Measurements from ENCODE around the gene EFNB2. TPM values are rescaled to one million over a fixed set of nuclear protein-coding genes. Genes with fewer than 3 reads are reported as not detected.

Gene EFNB2
- total RNA-seq, 2 experiments from 2014 or later: 0.11 to 0.20 TPM

DNA sequence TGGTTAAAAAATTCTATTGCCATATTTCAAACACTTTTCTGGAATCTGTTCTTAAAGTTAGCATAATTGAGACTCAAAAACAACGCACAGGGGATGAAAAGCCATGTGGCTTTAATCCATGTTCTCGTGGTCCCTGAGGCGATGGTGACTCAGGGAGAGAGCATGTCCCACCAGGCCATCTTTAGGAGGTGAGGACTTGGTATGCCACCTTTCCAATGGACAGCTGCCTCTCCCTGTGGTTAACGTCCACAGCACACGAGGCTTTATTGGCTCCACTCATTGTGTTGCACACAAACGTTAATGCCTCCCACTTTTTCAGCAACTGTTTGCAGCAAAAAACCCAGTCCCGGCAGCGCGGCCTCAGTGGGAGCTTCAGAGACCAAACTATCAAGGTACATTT is 51.4 kb downstream of the EFNB2 start:
- TF ChIP-seq, protein P1, sequence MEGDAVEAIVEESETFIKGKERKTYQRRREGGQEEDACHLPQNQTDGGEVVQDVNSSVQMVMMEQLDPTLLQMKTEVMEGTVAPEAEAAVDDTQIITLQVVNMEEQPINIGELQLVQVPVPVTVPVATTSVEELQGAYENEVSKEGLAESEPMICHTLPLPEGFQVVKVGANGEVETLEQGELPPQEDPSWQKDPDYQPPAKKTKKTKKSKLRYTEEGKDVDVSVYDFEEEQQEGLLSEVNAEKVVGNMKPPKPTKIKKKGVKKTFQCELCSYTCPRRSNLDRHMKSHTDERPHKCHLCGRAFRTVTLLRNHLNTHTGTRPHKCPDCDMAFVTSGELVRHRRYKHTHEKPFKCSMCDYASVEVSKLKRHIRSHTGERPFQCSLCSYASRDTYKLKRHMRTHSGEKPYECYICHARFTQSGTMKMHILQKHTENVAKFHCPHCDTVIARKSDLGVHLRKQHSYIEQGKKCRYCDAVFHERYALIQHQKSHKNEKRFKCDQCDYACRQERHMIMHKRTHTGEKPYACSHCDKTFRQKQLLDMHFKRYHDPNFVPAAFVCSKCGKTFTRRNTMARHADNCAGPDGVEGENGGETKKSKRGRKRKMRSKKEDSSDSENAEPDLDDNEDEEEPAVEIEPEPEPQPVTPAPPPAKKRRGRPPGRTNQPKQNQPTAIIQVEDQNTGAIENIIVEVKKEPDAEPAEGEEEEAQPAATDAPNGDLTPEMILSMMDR (IDR thresholded peaks at IDR 0.05): no peak
- intact Hi-C loops (cut with micrococcal nuclease): no loop called here
- no peaks in the 10 kb centered on the region for H3K4me1 Mint-ChIP-seq (ENCODE audit: low read depth)
- ATAC-seq: no peak
- POLR2A ChIA-PET: no interaction called here
- peaks cover 37% of the 10 kb centered on the region for H3K27me3 Mint-ChIP-seq
- DNase-seq: no peak
- no peak overlapping the region for H3K4me3 Mint-ChIP-seq
- H3K27ac Mint-ChIP-seq: no peak overlapping the region
- CTCF ChIA-PET: no interaction called here
- no peaks in the 10 kb centered on the region for H3K9me3 Mint-ChIP-seq
- no peaks in the 10 kb centered on the region for H3K36me3 Mint-ChIP-seq (ENCODE audit: low read depth)

DNA sequence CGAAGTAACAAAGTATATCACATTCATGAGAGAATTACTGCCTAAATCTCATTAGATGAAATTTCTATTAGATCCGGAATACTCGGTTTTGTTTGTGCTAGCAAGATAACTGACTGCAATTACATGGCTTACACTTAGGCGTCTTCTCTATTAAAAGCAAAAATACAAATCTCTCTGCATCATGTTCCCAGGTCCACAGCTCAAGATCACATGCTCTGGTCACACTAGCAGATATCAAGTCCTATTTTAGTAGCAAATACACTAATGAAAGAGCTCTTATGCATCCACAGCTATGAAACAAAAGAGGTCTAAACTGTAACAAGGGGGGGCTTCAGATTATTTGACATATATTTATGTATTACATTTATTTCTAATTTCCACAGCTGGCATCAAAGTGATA is 53.5 kb downstream of the EFNB2 start:
- intact Hi-C loops (cut with micrococcal nuclease): no loop called here
- ATAC-seq (no peak), DNase-seq (no peak)
- Mint-ChIP-seq H3K4me1 (ENCODE audit: low read depth) (no peaks in the 10 kb centered on the region), H3K27ac (no peak overlapping the region), H3K36me3 (ENCODE audit: low read depth) (no peaks in the 10 kb centered on the region), H3K4me3 (no peak overlapping the region), H3K9me3 (no peaks in the 10 kb centered on the region), H3K27me3 (peaks cover 28% of the 10 kb centered on the region)
- TF ChIP-seq, protein P1 (IDR thresholded peaks at IDR 0.05): no peak
- ChIA-PET CTCF (interaction anchor here (0.8 kb wide), 1 partner anchor 88 kb away, joined by 3 read pairs; no protein-coding TSS in a partner anchor), POLR2A (no interaction called here)

DNA sequence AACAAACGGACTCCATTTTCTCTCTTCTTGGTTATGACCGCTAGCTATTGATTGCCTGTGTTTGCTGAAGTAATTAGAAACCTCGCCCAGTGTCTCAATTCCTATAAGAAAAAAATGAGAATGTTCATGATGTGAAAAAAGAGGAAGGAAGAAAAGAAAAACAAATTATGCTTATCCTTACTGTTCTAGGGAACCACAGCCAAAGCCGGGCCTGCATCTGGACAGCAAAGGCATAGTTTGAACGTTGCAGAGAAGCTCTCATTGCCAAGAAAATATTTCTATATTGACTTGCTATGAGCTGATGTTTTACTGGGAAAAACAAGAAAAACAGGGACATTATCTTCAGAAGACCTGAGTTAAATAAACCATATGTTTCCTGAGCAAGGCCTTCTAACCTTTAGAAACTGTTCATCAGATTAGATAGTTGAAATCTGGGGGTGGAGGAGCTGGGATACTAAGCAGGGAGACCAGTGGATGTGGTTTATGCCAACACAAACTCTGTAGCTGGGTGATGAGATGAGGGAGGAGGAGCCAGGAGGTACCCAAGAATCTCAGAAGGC is 55.0 kb downstream of the EFNB2 start:
- POLR2A ChIA-PET: no interaction called here
- intact Hi-C loops (cut with micrococcal nuclease): no loop called here
- no peak overlapping the region for H3K4me3 Mint-ChIP-seq
- no peaks in the 10 kb centered on the region for H3K36me3 Mint-ChIP-seq (ENCODE audit: low read depth)
- no peak for DNase-seq
- CTCF ChIA-PET: interaction anchor here (1.9 kb wide), 1 partner anchor 12 kb away, joined by 5 read pairs; no protein-coding TSS in a partner anchor
- H3K27ac Mint-ChIP-seq: no peak overlapping the region
- ATAC-seq: no peak
- H3K9me3 Mint-ChIP-seq: no peaks in the 10 kb centered on the region
- TF ChIP-seq, protein P1 (IDR thresholded peaks at IDR 0.05): no peak
- no peaks in the 10 kb centered on the region for H3K4me1 Mint-ChIP-seq (ENCODE audit: low read depth)
- H3K27me3 Mint-ChIP-seq: peaks cover 14% of the 10 kb centered on the region

DNA sequence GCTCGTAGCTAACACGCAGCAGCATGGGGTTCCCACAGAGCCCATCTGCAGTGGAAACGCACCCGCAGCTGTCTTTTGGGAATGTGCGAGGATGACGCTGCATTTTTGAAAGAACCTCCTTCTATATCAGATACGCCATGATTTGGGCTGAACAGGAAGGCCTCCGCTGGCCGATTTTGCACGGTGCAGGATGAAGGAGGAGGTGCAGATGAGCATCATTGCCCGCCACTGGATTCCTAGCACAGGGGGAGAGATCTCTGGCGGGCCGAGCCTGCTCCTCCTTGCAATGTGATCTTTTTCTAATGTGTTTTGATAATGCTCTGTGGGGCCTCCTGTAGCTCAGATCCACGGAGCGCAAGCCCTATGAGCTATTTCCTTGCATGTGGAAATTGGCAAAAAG is 55.5 kb downstream of the EFNB2 start:
- no peaks in the 10 kb centered on the region for H3K36me3 Mint-ChIP-seq (ENCODE audit: low read depth)
- TF ChIP-seq, protein P1 (IDR thresholded peaks at IDR 0.05): no peak
- H3K27ac Mint-ChIP-seq: no peak overlapping the region
- intact Hi-C loops (cut with micrococcal nuclease): no loop called here
- ChIA-PET POLR2A (no interaction called here), CTCF (interaction anchor here (1.9 kb wide), 1 partner anchor 13 kb away, joined by 5 read pairs; no protein-coding TSS in a partner anchor)
- ATAC-seq: no peak
- H3K4me1 Mint-ChIP-seq (ENCODE audit: low read depth): no peaks in the 10 kb centered on the region
- DNase-seq: no peak
- H3K27me3 Mint-ChIP-seq: peaks cover 11% of the 10 kb centered on the region
- H3K9me3 Mint-ChIP-seq: no peaks in the 10 kb centered on the region
- no peak overlapping the region for H3K4me3 Mint-ChIP-seq

DNA sequence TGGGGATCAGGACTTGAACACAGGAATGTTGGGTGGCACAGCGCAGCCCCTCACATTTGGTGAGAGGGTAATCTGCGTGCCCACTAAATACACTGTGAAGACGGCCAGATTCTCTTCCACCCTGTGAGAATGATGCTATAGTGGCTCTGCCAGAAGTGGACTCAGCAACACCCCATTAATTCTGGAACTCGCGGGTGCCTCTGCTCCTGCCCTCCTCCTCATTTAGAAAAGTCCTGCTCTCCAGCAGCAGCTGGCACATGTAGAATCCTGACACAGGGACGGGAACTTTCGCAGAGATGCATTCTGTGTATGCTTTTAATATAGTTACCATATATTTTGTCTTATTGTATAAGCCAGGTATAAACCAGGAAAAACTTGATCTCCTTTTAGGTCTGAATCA is 57.3 kb downstream of the EFNB2 start:
- Mint-ChIP-seq H3K4me3 (no peak overlapping the region), H3K27me3 (peaks cover 8% of the 10 kb centered on the region), H3K9me3 (no peaks in the 10 kb centered on the region), H3K4me1 (ENCODE audit: low read depth) (no peaks in the 10 kb centered on the region), H3K27ac (no peak overlapping the region), H3K36me3 (ENCODE audit: low read depth) (no peaks in the 10 kb centered on the region)
- TF ChIP-seq, protein P1 (IDR thresholded peaks at IDR 0.05): no peak
- ChIA-PET POLR2A (no interaction called here), CTCF (no interaction called here)
- ATAC-seq (no peak), DNase-seq (no peak)
- intact Hi-C loops (cut with micrococcal nuclease): no loop called here

Measured in activated CD8-positive, alpha-beta T cell treated with anti-CD3 and anti-CD28 coated beads for 36 hours (primary cell).